Measurements from ENCODE around the gene DZIP1. TPM values are rescaled to one million over a fixed set of nuclear protein-coding genes. Genes with fewer than 3 reads are reported as not detected.

The DZIP1 gene
- total and polyA plus RNA-seq, 10 of the 15 experiments (the other 5 are each of a cell fraction or from before 2014, with no cell fraction given): 0.01 to 1.9 (median 0.55) TPM

DNA sequence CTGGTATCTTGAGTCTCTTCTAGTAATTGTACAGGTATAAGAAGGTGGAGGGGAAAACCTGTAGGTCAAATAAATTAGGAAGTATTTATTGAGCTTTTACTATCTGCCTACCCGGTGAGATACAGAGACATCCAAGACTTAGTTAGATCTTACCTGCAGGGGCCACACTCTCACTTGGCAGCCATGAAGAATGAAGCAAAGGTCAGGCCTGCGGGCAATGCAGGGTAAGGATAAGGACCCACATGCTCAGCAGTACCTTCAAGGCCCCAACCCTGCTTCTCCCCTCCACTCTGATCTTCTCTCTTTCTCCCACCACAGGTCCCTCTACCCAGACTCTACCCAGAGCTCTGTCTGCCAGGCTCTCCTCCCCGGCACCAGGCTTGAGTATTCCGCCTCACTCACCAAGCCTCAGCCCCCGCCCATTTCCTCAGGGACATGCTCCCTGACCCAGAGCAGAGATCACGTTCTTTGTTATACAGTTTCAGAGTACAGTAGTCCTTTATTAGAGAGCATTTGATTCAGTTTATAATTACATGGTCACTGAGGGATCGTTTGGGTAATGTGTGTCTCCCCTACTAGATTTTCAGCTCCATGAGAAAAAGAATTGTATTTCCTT lies 110.9 kb downstream of the DZIP1 start (continued):
- no peak for TF ChIP-seq RCOR1 (conservative IDR thresholded peaks at IDR 0.05; ENCODE audit: low read depth, low read length)
- TF ChIP-seq KLF5 (IDR thresholded peaks at IDR 0.05; ENCODE audit: partially characterized antibody): no peak
- no peak for TF ChIP-seq YY1 (IDR thresholded peaks at IDR 0.05; ENCODE audit: low read depth, low read length)
- no peak for TF ChIP-seq CBFB (IDR thresholded peaks at IDR 0.05; ENCODE audit: low read depth)

DNA sequence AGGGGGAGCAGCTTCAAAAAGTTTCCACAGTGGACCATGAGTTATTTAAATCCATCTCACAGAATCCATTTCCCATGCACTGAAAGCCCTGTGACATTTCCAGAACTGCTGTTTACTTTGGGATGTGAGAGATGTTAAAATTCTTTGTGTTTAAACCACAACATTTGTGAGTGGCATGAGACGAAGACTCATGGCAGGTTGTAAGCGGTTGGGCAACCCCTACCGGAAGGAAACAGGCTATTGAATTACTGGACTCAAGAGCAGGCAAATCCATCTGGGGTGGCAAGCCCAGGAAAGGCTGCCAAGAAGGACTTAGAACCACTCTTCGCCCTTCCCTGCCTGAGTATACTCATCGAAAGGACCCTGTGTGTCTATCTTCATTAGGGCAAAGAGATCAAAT lies 114.3 kb downstream of the DZIP1 start:
- no TSS peak for BruUV-seq (replicated peaks)
- H3K79me2 ChIP-seq (ENCODE audit: control insufficient read depth, insufficient read depth, low read length): no peaks in the 10 kb centered on the region
- no peak overlapping the region for H3K4me2 ChIP-seq (ENCODE audit: control insufficient read depth, insufficient read depth)
- ChIA-PET POLR2A (no interaction called here), CTCF (interaction anchor here (1.0 to 2.0 kb wide), 3 partner anchors 92 to 305 kb away, joined by 3 to 6 read pairs (median 5); no protein-coding TSS in a partner anchor), SMC1A (ENCODE audit: uncharacterized antibody, unreplicated experiment) (no interaction called here), RAD21 (ENCODE audit: unreplicated experiment) (interaction anchor here (0.6 kb wide), 1 partner anchor 343 kb away, joined by 3 read pairs; no protein-coding TSS in a partner anchor)
- no peaks in the 10 kb centered on the region for H3K36me3 ChIP-seq (ENCODE audit: control insufficient read depth in 2 of 2, insufficient read depth in 2 of 2, low read length in 1 of 2)
- no peak overlapping the region for H2AFZ ChIP-seq (ENCODE audit: control insufficient read depth, low read depth, low read length)
- no peaks in the 10 kb centered on the region for H4K20me1 ChIP-seq (ENCODE audit: control insufficient read depth, insufficient read depth)
- H3K27ac ChIP-seq (ENCODE audit: control insufficient read depth, insufficient read depth): no peak overlapping the region
- no peak for FAIRE-seq
- no peak overlapping the region for H3K4me3 ChIP-seq
- 0 out of 4 replicates have a peak, but pooled peaks cover 0 to 5% of the 10 kb centered on the region in 2 experiments for H3K27me3 ChIP-seq (replicated peaks in 1 of 2; ENCODE audit: control insufficient read depth in 2 of 2, insufficient read depth in 2 of 2, low read length in 1 of 2)
- in situ Hi-C loops (cut with MboI): no loop called here
- ATAC-seq: no peak
- no peak for DNase-seq (ENCODE audit: low read depth, low spot score)
- no peaks in the 10 kb centered on the region for H3K4me1 ChIP-seq (ENCODE audit: control insufficient read depth, insufficient read depth, low read length)
- WGBS (ENCODE audit: insufficient coverage, insufficient replicate concordance, low lambda C conversion rate, missing lambda C conversion rate): 0% methylated on average over 5 of the region's 5 CpGs
- no peaks in the 10 kb centered on the region; the same call in 2 of the 3 replicates for H3K9me3 ChIP-seq (replicated peaks; ENCODE audit: control insufficient read depth, insufficient read depth, low read length)
- intact Hi-C loops (cut with micrococcal nuclease; ENCODE audit: unreplicated experiment): no loop called here
- no peak overlapping the region for H3K9ac ChIP-seq (ENCODE audit: control insufficient read depth, insufficient read depth, low read length)
- TF ChIP-seq CEBPB (IDR thresholded peaks at IDR 0.05; ENCODE audit: borderline replicate concordance in 1 of 2, low read depth in 2 of 2, low read length in 2 of 2) (no peak), SUPT20H (IDR thresholded peaks at IDR 0.05; ENCODE audit: borderline replicate concordance, control insufficient read depth, low read depth, low read length) (no peak), ZZZ3 (IDR thresholded peaks at IDR 0.05; ENCODE audit: control insufficient read depth, insufficient read length, low read depth) (no peak)
- TF ChIP-seq, protein P1, sequence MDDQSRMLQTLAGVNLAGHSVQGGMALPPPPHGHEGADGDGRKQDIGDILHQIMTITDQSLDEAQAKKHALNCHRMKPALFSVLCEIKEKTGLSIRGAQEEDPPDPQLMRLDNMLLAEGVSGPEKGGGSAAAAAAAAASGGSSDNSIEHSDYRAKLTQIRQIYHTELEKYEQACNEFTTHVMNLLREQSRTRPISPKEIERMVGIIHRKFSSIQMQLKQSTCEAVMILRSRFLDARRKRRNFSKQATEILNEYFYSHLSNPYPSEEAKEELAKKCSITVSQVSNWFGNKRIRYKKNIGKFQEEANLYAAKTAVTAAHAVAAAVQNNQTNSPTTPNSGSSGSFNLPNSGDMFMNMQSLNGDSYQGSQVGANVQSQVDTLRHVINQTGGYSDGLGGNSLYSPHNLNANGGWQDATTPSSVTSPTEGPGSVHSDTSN (IDR thresholded peaks at IDR 0.05; ENCODE audit: insufficient replicate concordance, low read depth, low read length): no peak
- TF ChIP-seq, protein P2, sequence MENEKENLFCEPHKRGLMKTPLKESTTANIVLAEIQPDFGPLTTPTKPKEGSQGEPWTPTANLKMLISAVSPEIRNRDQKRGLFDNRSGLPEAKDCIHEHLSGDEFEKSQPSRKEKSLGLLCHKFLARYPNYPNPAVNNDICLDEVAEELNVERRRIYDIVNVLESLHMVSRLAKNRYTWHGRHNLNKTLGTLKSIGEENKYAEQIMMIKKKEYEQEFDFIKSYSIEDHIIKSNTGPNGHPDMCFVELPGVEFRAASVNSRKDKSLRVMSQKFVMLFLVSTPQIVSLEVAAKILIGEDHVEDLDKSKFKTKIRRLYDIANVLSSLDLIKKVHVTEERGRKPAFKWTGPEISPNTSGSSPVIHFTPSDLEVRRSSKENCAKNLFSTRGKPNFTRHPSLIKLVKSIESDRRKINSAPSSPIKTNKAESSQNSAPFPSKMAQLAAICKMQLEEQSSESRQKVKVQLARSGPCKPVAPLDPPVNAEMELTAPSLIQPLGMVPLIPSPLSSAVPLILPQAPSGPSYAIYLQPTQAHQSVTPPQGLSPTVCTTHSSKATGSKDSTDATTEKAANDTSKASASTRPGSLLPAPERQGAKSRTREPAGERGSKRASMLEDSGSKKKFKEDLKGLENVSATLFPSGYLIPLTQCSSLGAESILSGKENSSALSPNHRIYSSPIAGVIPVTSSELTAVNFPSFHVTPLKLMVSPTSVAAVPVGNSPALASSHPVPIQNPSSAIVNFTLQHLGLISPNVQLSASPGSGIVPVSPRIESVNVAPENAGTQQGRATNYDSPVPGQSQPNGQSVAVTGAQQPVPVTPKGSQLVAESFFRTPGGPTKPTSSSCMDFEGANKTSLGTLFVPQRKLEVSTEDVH (IDR thresholded peaks at IDR 0.05; ENCODE audit: low read depth, partially characterized antibody): no peak
- TF ChIP-seq, protein P3, sequence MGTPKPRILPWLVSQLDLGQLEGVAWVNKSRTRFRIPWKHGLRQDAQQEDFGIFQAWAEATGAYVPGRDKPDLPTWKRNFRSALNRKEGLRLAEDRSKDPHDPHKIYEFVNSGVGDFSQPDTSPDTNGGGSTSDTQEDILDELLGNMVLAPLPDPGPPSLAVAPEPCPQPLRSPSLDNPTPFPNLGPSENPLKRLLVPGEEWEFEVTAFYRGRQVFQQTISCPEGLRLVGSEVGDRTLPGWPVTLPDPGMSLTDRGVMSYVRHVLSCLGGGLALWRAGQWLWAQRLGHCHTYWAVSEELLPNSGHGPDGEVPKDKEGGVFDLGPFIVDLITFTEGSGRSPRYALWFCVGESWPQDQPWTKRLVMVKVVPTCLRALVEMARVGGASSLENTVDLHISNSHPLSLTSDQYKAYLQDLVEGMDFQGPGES (IDR thresholded peaks at IDR 0.05): no peak
- TF ChIP-seq, protein P4, sequence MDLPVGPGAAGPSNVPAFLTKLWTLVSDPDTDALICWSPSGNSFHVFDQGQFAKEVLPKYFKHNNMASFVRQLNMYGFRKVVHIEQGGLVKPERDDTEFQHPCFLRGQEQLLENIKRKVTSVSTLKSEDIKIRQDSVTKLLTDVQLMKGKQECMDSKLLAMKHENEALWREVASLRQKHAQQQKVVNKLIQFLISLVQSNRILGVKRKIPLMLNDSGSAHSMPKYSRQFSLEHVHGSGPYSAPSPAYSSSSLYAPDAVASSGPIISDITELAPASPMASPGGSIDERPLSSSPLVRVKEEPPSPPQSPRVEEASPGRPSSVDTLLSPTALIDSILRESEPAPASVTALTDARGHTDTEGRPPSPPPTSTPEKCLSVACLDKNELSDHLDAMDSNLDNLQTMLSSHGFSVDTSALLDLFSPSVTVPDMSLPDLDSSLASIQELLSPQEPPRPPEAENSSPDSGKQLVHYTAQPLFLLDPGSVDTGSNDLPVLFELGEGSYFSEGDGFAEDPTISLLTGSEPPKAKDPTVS (IDR thresholded peaks at IDR 0.05; ENCODE audit: low read depth, low read length): no peak
- TF ChIP-seq, protein P5, sequence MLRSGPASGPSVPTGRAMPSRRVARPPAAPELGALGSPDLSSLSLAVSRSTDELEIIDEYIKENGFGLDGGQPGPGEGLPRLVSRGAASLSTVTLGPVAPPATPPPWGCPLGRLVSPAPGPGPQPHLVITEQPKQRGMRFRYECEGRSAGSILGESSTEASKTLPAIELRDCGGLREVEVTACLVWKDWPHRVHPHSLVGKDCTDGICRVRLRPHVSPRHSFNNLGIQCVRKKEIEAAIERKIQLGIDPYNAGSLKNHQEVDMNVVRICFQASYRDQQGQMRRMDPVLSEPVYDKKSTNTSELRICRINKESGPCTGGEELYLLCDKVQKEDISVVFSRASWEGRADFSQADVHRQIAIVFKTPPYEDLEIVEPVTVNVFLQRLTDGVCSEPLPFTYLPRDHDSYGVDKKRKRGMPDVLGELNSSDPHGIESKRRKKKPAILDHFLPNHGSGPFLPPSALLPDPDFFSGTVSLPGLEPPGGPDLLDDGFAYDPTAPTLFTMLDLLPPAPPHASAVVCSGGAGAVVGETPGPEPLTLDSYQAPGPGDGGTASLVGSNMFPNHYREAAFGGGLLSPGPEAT (IDR thresholded peaks at IDR 0.05; ENCODE audit: low read depth): no peak
